Measurements from ENCODE around the gene KDM5A. TPM values are rescaled to one million over a fixed set of nuclear protein-coding genes. Genes with fewer than 3 reads are reported as not detected.
"Not testable (repeated sequence)": the region's sequence is repeated elsewhere in the genome, so short reads cannot be mapped to it uniquely, and the experiment has no call there.

The KDM5A gene
- total RNA-seq, 1 donor from 2014 or later: 28.2 TPM

DNA sequence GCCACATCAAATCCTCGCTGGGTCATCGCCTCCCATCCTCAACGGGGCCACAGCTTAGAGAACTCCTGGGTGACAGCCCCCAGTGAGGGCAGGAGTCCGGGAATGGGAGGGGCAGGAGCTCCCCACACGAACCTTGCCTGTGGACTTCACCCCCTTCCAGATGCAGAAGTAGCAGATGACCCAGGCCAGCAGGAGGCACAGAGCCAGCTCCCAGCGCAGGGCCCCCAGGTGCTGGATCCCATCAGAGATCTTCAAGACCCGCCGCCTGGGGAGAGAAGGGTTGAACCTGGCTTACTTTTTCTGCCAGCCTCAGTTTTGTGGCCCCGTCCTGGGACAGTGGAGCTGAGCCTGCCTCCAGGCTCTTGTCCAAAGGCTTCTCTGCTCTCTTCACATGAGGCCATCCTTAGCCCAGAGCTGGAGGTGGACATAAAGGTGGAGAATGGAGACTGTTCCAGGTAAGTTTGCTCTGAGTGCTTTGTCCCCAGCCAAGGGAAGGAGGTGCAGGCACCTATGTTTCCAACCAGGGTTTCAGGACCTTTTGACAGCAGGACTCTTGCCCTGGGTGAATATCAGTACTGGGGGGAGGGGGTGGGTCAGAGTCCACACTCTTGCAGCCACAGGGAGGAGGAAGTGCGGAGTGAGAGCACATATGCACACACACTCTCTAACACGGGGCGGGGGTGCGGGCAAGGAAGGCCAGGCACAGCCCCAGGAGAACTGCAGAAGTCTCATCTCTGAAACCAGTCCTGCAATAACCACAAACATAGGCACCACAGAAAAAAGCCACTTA lies 151.9 kb downstream of the KDM5A start:
- Histone ChIP-seq H3K27me3 (ENCODE audit: low read depth) (peaks cover 5% of the 10 kb centered on the region), H3K4me3 (no peak overlapping the region), H3K27ac (replicated peaks) (no peak overlapping the region), H3K36me3 (peaks cover 8% of the 10 kb centered on the region), H3K9me3 (replicated peaks) (peaks cover 24% of the 10 kb centered on the region), H3K4me1 (no peaks in the 10 kb centered on the region)
- TF ChIP-seq, protein P1, sequence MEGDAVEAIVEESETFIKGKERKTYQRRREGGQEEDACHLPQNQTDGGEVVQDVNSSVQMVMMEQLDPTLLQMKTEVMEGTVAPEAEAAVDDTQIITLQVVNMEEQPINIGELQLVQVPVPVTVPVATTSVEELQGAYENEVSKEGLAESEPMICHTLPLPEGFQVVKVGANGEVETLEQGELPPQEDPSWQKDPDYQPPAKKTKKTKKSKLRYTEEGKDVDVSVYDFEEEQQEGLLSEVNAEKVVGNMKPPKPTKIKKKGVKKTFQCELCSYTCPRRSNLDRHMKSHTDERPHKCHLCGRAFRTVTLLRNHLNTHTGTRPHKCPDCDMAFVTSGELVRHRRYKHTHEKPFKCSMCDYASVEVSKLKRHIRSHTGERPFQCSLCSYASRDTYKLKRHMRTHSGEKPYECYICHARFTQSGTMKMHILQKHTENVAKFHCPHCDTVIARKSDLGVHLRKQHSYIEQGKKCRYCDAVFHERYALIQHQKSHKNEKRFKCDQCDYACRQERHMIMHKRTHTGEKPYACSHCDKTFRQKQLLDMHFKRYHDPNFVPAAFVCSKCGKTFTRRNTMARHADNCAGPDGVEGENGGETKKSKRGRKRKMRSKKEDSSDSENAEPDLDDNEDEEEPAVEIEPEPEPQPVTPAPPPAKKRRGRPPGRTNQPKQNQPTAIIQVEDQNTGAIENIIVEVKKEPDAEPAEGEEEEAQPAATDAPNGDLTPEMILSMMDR (IDR thresholded peaks at IDR 0.05; ENCODE audit: borderline replicate concordance): no peak
- DNase-seq: no peak
- intact Hi-C loops (cut with micrococcal nuclease): no loop called here

DNA sequence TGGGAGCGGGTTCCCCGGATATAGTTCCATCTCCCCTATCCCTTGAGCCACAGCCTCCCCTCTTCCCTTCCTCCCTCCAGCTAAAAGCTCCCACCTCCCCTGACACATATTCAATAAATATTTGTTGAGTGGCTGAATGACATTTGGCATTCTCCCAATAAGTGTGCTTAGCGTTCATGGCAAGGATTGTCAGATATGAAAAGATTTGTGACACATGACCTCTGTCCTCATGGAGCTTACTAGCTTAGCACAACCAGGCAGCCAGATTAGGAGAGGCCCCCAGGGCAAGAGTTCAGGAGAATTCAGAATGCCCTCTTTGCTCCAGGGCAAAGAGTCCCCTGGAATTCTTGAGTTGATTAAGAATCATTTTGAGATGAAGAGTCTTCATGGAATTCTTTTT lies 152.7 kb downstream of the KDM5A start:
- Histone ChIP-seq H3K4me3 (no peak overlapping the region), H3K9me3 (replicated peaks) (peaks cover 24% of the 10 kb centered on the region), H3K27ac (replicated peaks) (no peak overlapping the region), H3K36me3 (peaks cover 8% of the 10 kb centered on the region), H3K4me1 (no peaks in the 10 kb centered on the region), H3K27me3 (ENCODE audit: low read depth) (peaks cover 5% of the 10 kb centered on the region)
- no peak for DNase-seq
- TF ChIP-seq, protein P1 (IDR thresholded peaks at IDR 0.05; ENCODE audit: borderline replicate concordance): no peak
- intact Hi-C loops (cut with micrococcal nuclease): no loop called here

DNA sequence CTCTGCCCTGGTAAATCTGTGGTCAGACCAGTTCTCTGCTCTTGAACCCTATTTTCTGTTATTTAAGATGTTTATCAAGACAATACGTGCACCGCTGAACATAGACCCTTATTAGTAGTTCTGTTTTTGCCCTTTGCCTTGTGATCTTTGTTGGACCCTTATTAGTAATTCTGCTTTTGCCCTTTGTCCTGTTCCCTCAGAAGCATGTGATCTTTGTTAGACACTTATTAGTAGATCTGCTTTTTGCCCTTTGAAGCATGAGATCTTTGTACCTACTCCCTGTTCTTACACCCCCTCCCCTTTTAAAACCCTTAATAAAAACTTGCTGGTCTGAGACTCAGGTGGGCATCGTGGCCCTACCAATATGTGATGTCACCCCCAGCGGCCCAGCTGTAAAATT lies 153.2 kb downstream of the KDM5A start:
- H3K27ac ChIP-seq (replicated peaks); H3K4me3 ChIP-seq; intact Hi-C loops (cut with micrococcal nuclease); DNase-seq; H3K36me3 ChIP-seq; H3K4me1 ChIP-seq; H3K27me3 ChIP-seq (ENCODE audit: low read depth): not testable (repeated sequence)
- peaks cover 24% of the 10 kb centered on the region for H3K9me3 ChIP-seq (replicated peaks)

DNA sequence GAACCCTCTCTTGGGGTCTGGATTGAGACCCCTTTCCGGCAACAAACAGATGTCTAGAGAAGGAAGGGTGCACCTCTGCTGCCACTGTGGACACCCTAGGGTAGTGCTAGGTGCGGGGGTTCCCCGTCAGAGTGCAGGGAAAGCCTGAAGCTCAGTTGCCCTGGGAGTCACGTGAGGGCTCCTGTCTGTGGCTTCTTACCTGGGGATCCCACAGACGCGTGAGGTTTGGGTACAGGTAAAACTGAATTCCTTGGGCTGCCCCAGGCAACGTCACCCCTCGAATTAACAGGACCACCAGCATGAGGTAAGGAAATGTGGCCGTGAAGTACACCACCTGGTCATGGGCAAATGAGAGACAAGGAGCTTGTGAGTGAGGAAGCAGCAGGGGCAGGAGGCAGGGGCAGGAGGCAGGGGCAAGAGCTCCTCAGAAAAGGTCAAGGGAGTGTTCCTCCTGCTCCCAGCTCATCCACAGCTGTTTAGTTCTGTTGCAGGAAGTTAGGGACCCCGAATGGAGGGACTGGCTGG lies 154.2 kb downstream of the KDM5A start:
- Histone ChIP-seq H3K27ac (replicated peaks) (no peak overlapping the region), H3K27me3 (ENCODE audit: low read depth) (peaks cover 5% of the 10 kb centered on the region), H3K4me1 (no peaks in the 10 kb centered on the region), H3K4me3 (no peak overlapping the region), H3K36me3 (peaks cover 8% of the 10 kb centered on the region), H3K9me3 (replicated peaks) (peaks cover 24% of the 10 kb centered on the region)
- no peak for DNase-seq
- intact Hi-C loops (cut with micrococcal nuclease): no loop called here
- TF ChIP-seq, protein P1 (IDR thresholded peaks at IDR 0.05; ENCODE audit: borderline replicate concordance): no peak

DNA sequence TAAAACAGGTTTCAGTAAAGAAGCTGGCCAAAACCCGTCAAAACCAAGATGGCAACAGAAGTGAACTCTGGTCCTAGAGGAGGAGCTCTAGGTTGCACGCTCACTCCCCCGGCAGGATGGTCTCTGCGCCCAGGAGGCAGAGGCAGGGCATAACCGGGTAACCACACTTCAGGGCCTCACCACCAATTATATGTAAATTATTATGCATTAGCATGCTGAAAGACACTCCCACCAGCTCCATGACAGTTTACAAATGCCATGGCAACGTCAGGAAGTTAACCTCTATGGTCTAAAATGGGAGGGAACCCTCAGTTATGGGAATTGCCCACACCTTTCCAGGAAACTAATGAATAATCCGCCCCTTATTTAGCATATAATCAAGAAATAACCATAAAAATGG lies 155.1 kb downstream of the KDM5A start:
- Histone ChIP-seq H3K4me1 (no peaks in the 10 kb centered on the region), H3K27me3 (ENCODE audit: low read depth) (peaks cover 5% of the 10 kb centered on the region), H3K27ac (replicated peaks) (no peak overlapping the region), H3K36me3 (peaks cover 8% of the 10 kb centered on the region), H3K9me3 (replicated peaks) (peaks cover 24% of the 10 kb centered on the region), H3K4me3 (no peak overlapping the region)
- TF ChIP-seq, protein P1 (IDR thresholded peaks at IDR 0.05; ENCODE audit: borderline replicate concordance): no peak
- intact Hi-C loops (cut with micrococcal nuclease): no loop called here
- no peak for DNase-seq

DNA sequence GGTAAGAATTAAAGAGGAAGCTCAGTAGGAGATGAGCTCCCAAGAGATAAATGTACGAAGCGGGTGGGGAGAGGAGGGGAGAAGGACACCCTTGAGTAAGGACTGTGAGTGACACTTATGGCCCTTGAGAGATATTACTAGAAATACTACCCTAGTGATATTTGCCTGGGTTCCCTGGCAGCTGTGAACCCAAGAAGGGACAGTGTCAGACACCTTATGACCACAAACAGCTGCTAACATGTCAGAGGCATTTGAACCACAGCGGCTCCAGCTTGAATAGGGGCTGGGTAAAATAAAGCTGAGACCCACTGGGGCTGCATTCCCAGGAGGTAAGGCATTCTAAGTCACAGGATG lies 155.5 kb downstream of the KDM5A start:
- Histone ChIP-seq H3K36me3 (peaks cover 8% of the 10 kb centered on the region), H3K9me3 (replicated peaks) (peaks cover 24% of the 10 kb centered on the region), H3K4me3 (no peak overlapping the region), H3K27me3 (ENCODE audit: low read depth) (peaks cover 5% of the 10 kb centered on the region), H3K4me1 (no peaks in the 10 kb centered on the region), H3K27ac (replicated peaks) (no peak overlapping the region)
- intact Hi-C loops (cut with micrococcal nuclease): no loop called here
- TF ChIP-seq, protein P1 (IDR thresholded peaks at IDR 0.05; ENCODE audit: borderline replicate concordance): no peak
- DNase-seq: no peak

Data from left ventricle myocardium inferior (tissue), 1 donor.